Gastrocnemius medialis (tissue), 4 donors: Measurements from ENCODE around the gene IFNK.

Experiments
- POLR2A ChIP-seq, 2 donors: fragments of 450-650 bp; IDR thresholded peaks; one replicate each; pipeline ENCODE4 v1.6.1; 2017; ENCODE audit warnings: antibody characterized with exemption in 2 of 2, mild to moderate bottlenecking in 2 of 2, moderate library complexity in 2 of 2
- TF ChIP-seq, protein P1 (sequence below), 5 experiments: fragments of 450-650 bp in 3 of 5; fragments of 200-600 bp in 2 of 5; sonication (generic) in 2 of 5; IDR thresholded peaks in 4 of 5; conservative IDR thresholded peaks in 1 of 5; 1 replicate in 4 of 5; 2 replicates in 1 of 5; pipeline ENCODE4 v1.5.1; 2016 to 2019; ENCODE audit warnings: antibody characterized with exemption in 5 of 5, mild to moderate bottlenecking in 3 of 5, moderate library complexity in 3 of 5

DNA sequence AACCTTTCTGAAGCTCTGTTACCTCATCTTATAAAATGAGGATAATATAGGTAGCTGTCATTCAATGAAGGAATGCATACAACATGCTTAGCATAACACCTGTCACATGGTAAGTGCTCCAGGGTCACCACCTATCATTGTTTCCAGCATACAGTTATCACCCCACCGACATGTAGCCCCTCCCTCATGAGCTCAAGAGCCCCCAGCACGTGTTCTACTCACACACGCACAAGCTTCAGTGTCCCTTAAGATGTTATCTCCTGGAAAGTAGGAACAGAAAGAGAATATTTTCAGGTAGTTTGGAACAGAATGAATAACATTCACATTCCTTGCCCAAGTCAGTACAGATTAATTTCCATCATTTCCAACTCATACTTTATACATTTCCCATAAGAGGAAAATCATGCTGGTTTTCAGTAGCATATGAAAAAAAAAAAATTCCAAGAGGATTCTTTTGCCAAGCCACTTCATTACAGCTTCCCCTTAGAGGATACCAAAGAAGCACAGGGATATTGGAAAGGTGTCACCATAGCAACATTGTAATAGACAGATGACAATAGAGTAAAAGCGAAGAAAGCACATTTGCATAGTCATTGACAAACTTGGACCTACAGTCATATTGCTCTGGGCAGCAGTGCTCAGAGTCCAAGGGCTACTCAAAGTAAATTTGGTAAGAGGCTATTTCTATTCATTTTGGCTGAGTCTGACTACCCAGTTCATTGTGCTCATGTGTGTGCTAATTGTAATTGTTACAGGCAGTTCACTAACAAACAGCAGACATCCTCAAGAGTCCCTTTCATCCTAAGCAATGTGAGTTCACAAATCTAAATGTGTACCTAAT, 7.0 kb downstream of the IFNK start:
- TF ChIP-seq, protein P1, sequence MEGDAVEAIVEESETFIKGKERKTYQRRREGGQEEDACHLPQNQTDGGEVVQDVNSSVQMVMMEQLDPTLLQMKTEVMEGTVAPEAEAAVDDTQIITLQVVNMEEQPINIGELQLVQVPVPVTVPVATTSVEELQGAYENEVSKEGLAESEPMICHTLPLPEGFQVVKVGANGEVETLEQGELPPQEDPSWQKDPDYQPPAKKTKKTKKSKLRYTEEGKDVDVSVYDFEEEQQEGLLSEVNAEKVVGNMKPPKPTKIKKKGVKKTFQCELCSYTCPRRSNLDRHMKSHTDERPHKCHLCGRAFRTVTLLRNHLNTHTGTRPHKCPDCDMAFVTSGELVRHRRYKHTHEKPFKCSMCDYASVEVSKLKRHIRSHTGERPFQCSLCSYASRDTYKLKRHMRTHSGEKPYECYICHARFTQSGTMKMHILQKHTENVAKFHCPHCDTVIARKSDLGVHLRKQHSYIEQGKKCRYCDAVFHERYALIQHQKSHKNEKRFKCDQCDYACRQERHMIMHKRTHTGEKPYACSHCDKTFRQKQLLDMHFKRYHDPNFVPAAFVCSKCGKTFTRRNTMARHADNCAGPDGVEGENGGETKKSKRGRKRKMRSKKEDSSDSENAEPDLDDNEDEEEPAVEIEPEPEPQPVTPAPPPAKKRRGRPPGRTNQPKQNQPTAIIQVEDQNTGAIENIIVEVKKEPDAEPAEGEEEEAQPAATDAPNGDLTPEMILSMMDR (IDR thresholded peaks at IDR 0.05 in 4 of 5, conservative IDR thresholded peaks at IDR 0.05 in 1 of 5) = no peak
- TF ChIP-seq POLR2A (IDR thresholded peaks at IDR 0.05) = no peak
